K562 (cell line): ENCODE data around the gene NIN. TPM values are rescaled to one million over a fixed set of nuclear protein-coding genes. Genes with fewer than 3 reads are reported as not detected.

Source experiments
- ATAC-seq: fragments of 200-7000 bp; cut with Tn5 transposase; 3 replicates; pipeline ENCODE4 v1.9.1; 2020; ENCODE audit warnings: moderate library complexity
- BruUV-seq: library from RNA; stranded (reverse); fragments of 400-500 nt; replicated peaks from 2 replicates; lab custom pipeline; 2021; lab: Mats Ljungman, UMichigan
- CTCF ChIA-PET: fragments of 300-600 bp; formaldehyde crosslinking; extraction: SDS; loops from one replicate; lab custom pipeline; 2021; ENCODE audit warnings: low intra/inter-chr PET ratio; lab: Yijun Ruan, JAX
- POLR2A ChIA-PET: fragments of 300-600, 350-650 bp; sonication (Branson Sonifier 250); formaldehyde crosslinking; extraction: SDS; loops from one replicate; lab custom pipeline; 2021; ENCODE audit warnings: antibody characterized with exemption, inconsistent platforms; lab: Yijun Ruan, JAX
- DNase-seq, 4 experiments: peaks; one replicate each; pipeline versions ENCODE4 v3.0.0 to v3.0.0-alpha.2; 2011 to 2018; ENCODE audit warnings: low spot score in 3 of 4, mixed read lengths in 3 of 4; ENCODE audit errors: extremely low read depth in 1 of 4
- FAIRE-seq: peaks from 2 replicates; lab custom pipeline; 2011; peaks lifted over from hg19 to GRCh38; lab: Jason Lieb, UNC
- H2AFZ ChIP-seq: 2 replicates; pipeline ENCODE4 v1.6.0; 2011; ENCODE audit warnings: low read depth, low read length, control low read depth, inconsistent platforms
- H3K27ac ChIP-seq: fragments of 200-600 bp; 3 replicates; pipeline ENCODE4 v1.8.0; 2011; ENCODE audit warnings: low read depth, mild to moderate bottlenecking, control low read depth, inconsistent platforms, low read length, moderate library complexity, mixed read lengths; ENCODE audit errors: extremely low read depth
- H3K27me3 ChIP-seq, 2 experiments: fragments of 300-600 bp in 1 of 2; 2 replicates in 1 of 2; 3 replicates in 1 of 2; pipeline versions ENCODE4 v1.6.0 to v1.8.0; 2011; ENCODE audit warnings: inconsistent platforms in 2 of 2, low read length in 2 of 2, mild to moderate bottlenecking in 1 of 2, mixed read lengths in 1 of 2, moderate library complexity in 1 of 2; ENCODE audit not compliant: control insufficient read depth in 2 of 2, insufficient read depth in 2 of 2
- H3K36me3 ChIP-seq: fragments of 300-600 bp; 3 replicates; pipeline ENCODE4 v1.8.0; 2011; ENCODE audit warnings: mild to moderate bottlenecking, low read length, inconsistent platforms; ENCODE audit not compliant: control insufficient read depth, insufficient read depth
- H3K4me1 ChIP-seq, 2 experiments: fragments of 200-600 bp in 1 of 2; replicated peaks in 1 of 2; 2 replicates in 1 of 2; 3 replicates in 1 of 2; pipeline versions ENCODE4 v1.5.1 to v1.8.0; 2011; ENCODE audit warnings: inconsistent platforms in 2 of 2, low read length in 2 of 2, mild to moderate bottlenecking in 1 of 2, mixed read lengths in 1 of 2, moderate library complexity in 1 of 2; ENCODE audit not compliant: control insufficient read depth in 2 of 2, insufficient read depth in 2 of 2
- H3K4me2 ChIP-seq: 2 replicates; pipeline ENCODE4 v1.6.1; 2011; ENCODE audit warnings: low read length, control low read depth, inconsistent platforms, mixed read lengths; ENCODE audit not compliant: insufficient read depth
- H3K4me3 ChIP-seq: fragments of 200-600 bp; sonication (generic), shearing (Covaris generic); 2 replicates; pipeline ENCODE4 v1.5.1; 2016; ENCODE audit warnings: control low read depth, inconsistent platforms
- H3K79me2 ChIP-seq: fragments of 200-600 bp; 3 replicates; pipeline ENCODE4 v1.8.0; 2011; ENCODE audit warnings: low read length, inconsistent platforms; ENCODE audit not compliant: control insufficient read depth, insufficient read depth
- H3K9ac ChIP-seq, 2 experiments: 2 replicates each; pipeline versions ENCODE4 v1.6.0 to v1.6.1; 2011; ENCODE audit warnings: low read depth in 2 of 2, low read length in 2 of 2, control low read depth in 1 of 2, inconsistent platforms in 1 of 2, mild to moderate bottlenecking in 1 of 2, mixed read lengths in 1 of 2; ENCODE audit not compliant: insufficient read depth in 1 of 2
- H3K9me1 ChIP-seq: one replicate; pipeline ENCODE4 v1.6.0; 2011; ENCODE audit warnings: inconsistent platforms, mild to moderate bottlenecking, low read length, moderate library complexity; ENCODE audit not compliant: control insufficient read depth, insufficient read depth
- H3K9me3 ChIP-seq: replicated peaks from 2 replicates; pipeline ENCODE4 v1.5.1; 2011; ENCODE audit warnings: low read depth, low read length, inconsistent platforms; ENCODE audit not compliant: control insufficient read depth, insufficient read depth
- H4K20me1 ChIP-seq: replicated peaks from 2 replicates; pipeline ENCODE4 v1.6.1; 2011; ENCODE audit warnings: low read length, inconsistent platforms, mixed read lengths; ENCODE audit not compliant: control insufficient read depth, insufficient read depth
- ATF3 ChIP-seq, 2 experiments: fragments of 450-650 bp in 1 of 2; sonication (generic) in 1 of 2; formaldehyde crosslinking in 1 of 2; IDR thresholded peaks in 1 of 2; conservative IDR thresholded peaks in 1 of 2; 2 replicates each; pipeline versions ENCODE4 v1.6.1 to v1.8.1; 2016 to 2023; ENCODE audit warnings: mild to moderate bottlenecking in 2 of 2, moderate library complexity in 2 of 2, inconsistent platforms in 1 of 2, missing genetic modification reagents in 1 of 2
- ETV5 ChIP-seq: sonication (generic); formaldehyde crosslinking; IDR thresholded peaks from 2 replicates; pipeline ENCODE4 v1.4.0; 2020; ENCODE audit warnings: low read depth, mild to moderate bottlenecking, missing genetic modification reagents
- GATAD2B ChIP-seq: fragments of 450-650 bp; IDR thresholded peaks from 2 replicates; pipeline ENCODE4 v1.6.1; 2017; ENCODE audit warnings: mild to moderate bottlenecking, borderline replicate concordance
- NCOR1 ChIP-seq: fragments of 450-650 bp; IDR thresholded peaks from 2 replicates; pipeline ENCODE4 v1.6.1; 2016; ENCODE audit warnings: mild to moderate bottlenecking, moderate library complexity
- POLR3A ChIP-seq: IDR thresholded peaks from 2 replicates; pipeline ENCODE4 v1.6.1; 2011; ENCODE audit warnings: borderline replicate concordance, mild to moderate bottlenecking, moderate library complexity; ENCODE audit not compliant: insufficient read length, insufficient read depth; ENCODE audit errors: extremely low read depth
- SMARCC2 ChIP-seq: fragments of 450-650 bp; IDR thresholded peaks from 2 replicates; pipeline ENCODE4 v1.6.1; 2017; ENCODE audit warnings: antibody characterized with exemption, moderate library complexity, mild to moderate bottlenecking, low read depth
- SMC3 ChIP-seq: conservative IDR thresholded peaks from 2 replicates; pipeline ENCODE4 v1.6.1; 2011; ENCODE audit warnings: low read depth, low read length, improper control_type of control experiment; ENCODE audit not compliant: insufficient read depth
- ZNF449 ChIP-seq: fragments of 250-450 bp; sonication (Bioruptor Pico); IDR thresholded peaks from 2 replicates; pipeline ENCODE4 v1.8.0; 2022; ENCODE audit warnings: moderate library complexity, mild to moderate bottlenecking, inconsistent platforms
- WGBS: fragments of 100-300 bp; shearing (Covaris generic); methylation state at CpG from one replicate; pipeline ENCODE4 v1.1.6; 2016; ENCODE audit warnings: low coverage, mixed read lengths; ENCODE audit not compliant: insufficient coverage; ENCODE audit errors: missing lambda C conversion rate; 5-methylcytosine and 5-hydroxymethylcytosine counted together
- in situ Hi-C: fragments of 300-500 bp; cut with MboI; formaldehyde crosslinking; loops from 4 replicates; pipeline ENCODE4 v1.15.0; 2018; ENCODE audit warnings: inconsistent platforms, mixed read lengths
- intact Hi-C: fragments of 100-400 bp; cut with micrococcal nuclease; formaldehyde crosslinking; loops from 2 replicates; pipeline ENCODE4 v1.14.2; 2022
- polyA plus RNA-seq, 8 experiments: library from polyadenylated mRNA; depleted of rRNA in 4 of 8; stranded (reverse) in 5 of 8; unstranded in 3 of 8; fragments of >200 nt; fragmentation: Nextera tagmentation in 2 of 8; fragmentation: Illumina TruSeq in 1 of 8; extraction: Ambion mirVana in 2 of 8; extraction: Trizol in 1 of 8; gene quantifications; 2 replicates each; pipeline versions ENCODE4 v1.2.1 to v1.2.3, GENCODE V29; 2011 to 2014; ENCODE audit warnings: inconsistent platforms in 1 of 8, missing spikeins in 1 of 8
- total RNA-seq, 7 experiments: library from RNA; depleted of rRNA in 6 of 7; stranded (reverse); fragments of >200 nt in 6 of 7; fragmentation: Illumina TruSeq in 2 of 7; extraction: Trizol in 2 of 7; gene quantifications; 2 replicates each; pipeline versions ENCODE4 v1.2.1 to v1.2.3, GENCODE V29; 2011 to 2021; ENCODE audit warnings: low replicate concordance in 1 of 7

Gene NIN
- total and polyA plus RNA-seq, 9 of the 15 experiments (the other 6 are each of a cell fraction or from before 2014, with no cell fraction given) = 0.84 to 8.4 (median 5.0) TPM

GRCh38 chr14:50768680-50769079, 62.3 kb downstream of the NIN start:
- no peak for FAIRE-seq

GRCh38 chr14:50766338-50766886, 64.5 kb downstream of the NIN start:
- no peaks in the 10 kb centered on the region for H3K9me3 ChIP-seq
- intact Hi-C loops = no loop called here
- CTCF ChIA-PET = no interaction called here

More at GRCh38 chr14:50768680-50769079, 62.3 kb downstream of the NIN start:
- POLR2A ChIA-PET = no interaction called here
- Histone ChIP-seq H3K4me2 (no peak overlapping the region), H4K20me1 (no peaks in the 10 kb centered on the region), H2AFZ (no peak overlapping the region), H3K79me2 (no peaks in the 10 kb centered on the region), H3K9me3 (no peaks in the 10 kb centered on the region)
- WGBS = 36% methylated on average over 3 of the region's 3 CpGs
- no peak for ATAC-seq
- BruUV-seq = no TSS peak
- TF ChIP-seq ETV5 (CRISPR knock-in tag) (no peak), ATF3 (IDR thresholded peaks at IDR 0.05) (peak; percentile 45; the same call in 1 of the 2 replicates), ATF3 (CRISPR knock-in tag; conservative IDR thresholded peaks at IDR 0.05) (no peak)
- TF ChIP-seq, all 486 proteins: peak for 1
- CTCF ChIA-PET = no interaction called here
- H3K4me1 ChIP-seq = no peaks in the 10 kb centered on the region; a peak in 1 of 5 replicates
- no peak overlapping the region for H3K9ac ChIP-seq
- no peak for DNase-seq
- H3K36me3 ChIP-seq = peaks cover 6% of the 10 kb centered on the region; the same call in 1 of the 3 replicates
- intact Hi-C loops (no loop called here), in situ Hi-C loops (no loop called here)
- no peaks in the 10 kb centered on the region for H3K27me3 ChIP-seq
- no peak overlapping the region for H3K4me3 ChIP-seq
- H3K9me1 ChIP-seq = no peaks in the 10 kb centered on the region
- H3K27ac ChIP-seq = no peak overlapping the region

More at GRCh38 chr14:50766338-50766886, 64.5 kb downstream of the NIN start:
- Histone ChIP-seq H3K4me1 (no peaks in the 10 kb centered on the region), H3K9me1 (no peaks in the 10 kb centered on the region), H3K9ac (no peak overlapping the region), H4K20me1 (no peaks in the 10 kb centered on the region), H3K27me3 (no peaks in the 10 kb centered on the region), H3K36me3 (peaks cover 6% of the 10 kb centered on the region; the same call in 1 of the 3 replicates), H3K79me2 (no peaks in the 10 kb centered on the region), H3K27ac (no peak overlapping the region), H2AFZ (no peak overlapping the region), H3K4me2 (no peak overlapping the region), H3K4me3 (no peak overlapping the region)
- no TSS peak for BruUV-seq
- no peak for FAIRE-seq
- ATAC-seq = no peak
- TF ChIP-seq SMARCC2 = no peak
- no peak for TF ChIP-seq ZNF449 (CRISPR knock-in tag)
- no peak for TF ChIP-seq POLR3A
- TF ChIP-seq GATAD2B = no peak
- TF ChIP-seq NCOR1 = no peak
- no peak for TF ChIP-seq SMC3
- DNase-seq = no peak
- 67% methylated on average over 5 of the region's 6 CpGs for WGBS
- POLR2A ChIA-PET = interaction anchor here (1.3 kb wide), 1 partner anchor 10 kb away, joined by 3 read pairs; no protein-coding TSS in a partner anchor
- in situ Hi-C loops = no loop called here
